Left lobe of liver (tissue), 2 donors: ENCODE results near the gene ZNF273. TPM values are rescaled to one million over a fixed set of nuclear protein-coding genes. Genes with fewer than 3 reads are reported as not detected.

Experiments
- ATAC-seq: fragments of 200-7000 bp; cut with Tn5 transposase; one replicate; pipeline ENCODE4 v1.9.1; 2020; ENCODE audit warnings: mild to moderate bottlenecking, moderate library complexity
- DNase-seq: peaks from one replicate; pipeline ENCODE4 v3.0.0-alpha.2; 2020; ENCODE audit warnings: low spot score
- total RNA-seq: library from RNA; stranded (reverse); gene quantifications from one replicate; pipeline ENCODE4 v1.2.1, GENCODE V29; 2021
- donor health status: DM: no; HTN: no; CAD: no; lungs with moderate emphysema.
- donor health status: DM: no; HTN: yes; CAD: no.

The ZNF273 gene
- total RNA-seq, 1 donor from 2014 or later, result 0.48 TPM

DNA sequence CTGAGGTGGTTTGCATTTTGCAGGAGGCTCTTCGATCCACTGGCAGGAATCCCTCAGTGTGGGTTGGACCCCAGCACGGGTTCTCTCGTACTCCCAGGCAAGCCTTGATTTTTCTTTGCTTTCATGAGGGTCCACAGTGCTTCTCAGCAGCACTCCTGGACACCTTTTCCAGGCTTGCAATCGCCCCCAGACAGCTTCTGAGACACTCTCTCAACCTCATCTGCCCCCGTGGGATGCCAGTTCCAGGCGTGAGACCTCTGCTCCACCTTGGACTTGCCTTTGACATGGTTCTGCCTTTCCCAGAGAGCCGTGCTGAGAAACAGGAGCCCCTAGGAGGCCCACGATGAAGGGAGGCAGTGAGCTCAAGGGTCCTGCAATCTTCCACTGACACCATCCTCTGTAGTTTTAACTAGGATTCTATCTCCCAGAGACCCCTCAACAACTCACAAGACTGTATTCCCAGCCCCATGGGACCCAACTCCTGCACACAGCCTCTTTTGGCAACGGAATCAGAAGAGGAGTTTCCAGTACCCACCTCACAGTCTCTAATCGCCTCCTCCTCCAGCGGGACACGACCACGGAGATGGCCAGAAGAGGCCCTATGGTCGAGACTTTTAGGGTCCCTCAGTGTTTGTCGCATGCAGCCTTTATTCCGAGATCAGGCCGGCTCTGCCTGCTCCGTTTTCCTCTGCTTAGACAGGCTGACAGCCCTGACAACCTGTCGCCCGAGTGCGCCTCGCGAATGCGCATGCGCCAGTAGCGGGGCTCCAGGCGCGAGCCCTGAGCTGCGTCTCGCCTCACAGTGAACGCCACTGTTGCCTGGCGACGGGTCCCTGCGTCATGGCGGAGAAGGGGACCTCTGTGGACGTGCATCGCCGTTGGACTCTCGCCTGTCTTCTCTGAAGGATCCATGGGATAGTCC lies 26.0 kb upstream of the ZNF273 start:
- ATAC-seq (peak; percentile 42), DNase-seq (peak; percentile 45)

DNA sequence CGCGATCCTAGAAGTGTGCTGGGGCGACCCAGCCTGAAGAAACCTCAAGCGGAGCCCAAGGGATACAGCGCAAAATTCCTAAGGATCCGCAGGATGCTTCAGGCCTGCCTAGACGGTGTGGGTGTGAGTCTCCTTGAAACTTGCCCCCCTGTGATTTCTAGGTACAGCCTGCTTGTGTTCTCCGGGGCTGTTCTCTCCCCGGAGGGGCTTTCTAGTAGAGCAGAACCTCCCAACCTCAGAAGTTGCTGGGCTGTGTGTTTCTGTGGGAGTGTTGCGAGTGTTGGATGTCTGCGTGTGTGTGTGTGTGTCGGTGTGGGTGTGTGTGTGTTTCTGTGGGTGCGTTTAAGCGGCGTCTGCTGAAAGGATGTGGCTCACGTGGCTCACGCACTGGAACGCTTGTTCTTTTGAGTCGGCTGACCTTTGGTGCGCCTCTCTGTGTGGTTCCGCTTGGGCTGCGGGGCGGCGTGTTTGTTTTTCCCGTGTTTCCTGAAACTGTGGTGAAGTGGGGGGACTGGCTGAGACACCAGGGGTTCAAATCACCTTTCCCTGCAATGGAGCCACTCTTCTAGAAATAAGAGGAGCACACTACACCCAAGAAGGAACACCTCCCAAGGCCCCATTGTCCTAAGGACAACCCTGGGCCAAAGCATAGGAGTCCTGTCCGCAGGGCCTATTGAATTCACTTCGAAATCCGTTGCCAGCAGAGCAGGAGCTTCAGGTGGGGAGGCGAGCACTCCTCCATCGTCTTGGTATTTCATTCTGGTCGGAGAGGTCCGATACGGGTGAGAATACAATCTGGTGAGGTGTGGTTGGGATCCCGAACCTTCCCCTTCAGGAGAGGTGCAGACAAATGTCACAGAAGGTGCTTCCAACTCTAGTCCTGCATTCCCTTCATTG lies 25.1 kb upstream of the ZNF273 start:
- ATAC-seq (no peak), DNase-seq (no peak)

DNA sequence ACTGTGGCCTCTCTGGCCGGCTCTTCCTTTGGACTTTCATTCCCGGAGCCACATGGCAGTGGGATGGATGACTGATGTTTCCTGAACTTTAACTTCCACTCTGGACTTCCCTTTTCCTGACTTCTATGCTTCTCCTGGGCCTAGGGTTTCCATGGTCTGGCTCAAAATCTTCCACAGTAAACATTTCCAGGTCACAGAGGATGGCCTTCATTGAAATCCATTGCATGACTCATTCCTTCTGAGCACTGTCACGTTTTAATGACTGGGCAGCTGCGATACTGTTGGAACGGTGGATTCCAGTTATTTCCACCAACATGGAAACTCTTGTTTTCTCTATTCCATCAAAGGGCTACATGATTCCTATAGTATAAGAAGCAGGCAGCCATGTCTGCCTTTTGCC lies 24.4 kb upstream of the ZNF273 start:
- DNase-seq (no peak), ATAC-seq (no peak)

DNA sequence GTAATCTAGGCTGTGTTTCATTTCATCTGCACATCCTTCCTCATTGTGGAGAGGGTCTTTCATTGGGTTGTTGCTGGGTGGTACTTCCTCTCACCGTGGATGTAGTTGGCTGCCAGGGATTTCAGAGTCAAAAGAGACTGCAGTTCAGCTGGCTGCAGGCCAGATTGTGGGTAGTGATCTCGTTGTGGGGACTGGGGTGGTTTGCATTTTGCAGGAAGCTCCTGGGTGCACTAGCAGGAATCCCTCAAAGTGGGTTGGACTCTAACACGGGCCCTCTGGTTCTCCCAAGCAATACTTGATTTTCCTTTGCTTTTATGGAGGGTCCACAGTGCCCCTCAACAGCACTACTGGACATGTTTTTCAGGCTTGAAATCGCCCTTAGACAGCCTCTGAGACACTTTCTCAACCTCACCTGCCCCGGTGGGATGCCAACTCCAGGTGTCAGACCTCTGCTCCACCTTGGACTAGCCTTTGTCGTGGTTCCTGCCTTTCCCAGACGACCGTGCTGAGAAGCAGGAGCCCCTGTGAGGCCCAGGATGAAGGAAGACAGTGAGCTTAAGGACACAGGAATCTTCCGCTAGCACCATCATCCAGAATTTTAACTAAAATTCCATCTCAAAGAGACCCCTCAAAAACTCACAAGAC lies 23.9 kb upstream of the ZNF273 start:
- ATAC-seq, result no peak
- peak; percentile 41 for DNase-seq

DNA sequence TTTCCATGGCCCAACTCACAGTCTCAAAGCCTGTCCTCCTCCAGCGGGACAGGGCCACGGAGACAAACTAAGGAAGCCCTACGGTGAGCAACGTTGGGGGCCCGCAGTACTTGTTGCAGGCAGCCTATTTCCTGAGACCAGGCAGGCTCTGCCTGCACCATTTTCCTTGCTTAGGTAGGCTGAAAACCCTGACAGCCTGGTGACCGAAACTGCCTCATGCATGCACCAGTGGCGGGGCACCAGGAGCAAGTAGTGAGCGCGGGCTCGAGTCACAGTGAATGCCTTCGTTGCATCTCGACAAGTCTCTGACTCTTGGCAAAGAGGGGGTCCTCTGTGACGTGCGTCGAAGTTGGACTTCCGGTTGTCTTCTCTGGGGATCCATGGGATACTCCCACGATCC lies 23.3 kb upstream of the ZNF273 start:
- ATAC-seq, result no peak
- peak; percentile 36 for DNase-seq

DNA sequence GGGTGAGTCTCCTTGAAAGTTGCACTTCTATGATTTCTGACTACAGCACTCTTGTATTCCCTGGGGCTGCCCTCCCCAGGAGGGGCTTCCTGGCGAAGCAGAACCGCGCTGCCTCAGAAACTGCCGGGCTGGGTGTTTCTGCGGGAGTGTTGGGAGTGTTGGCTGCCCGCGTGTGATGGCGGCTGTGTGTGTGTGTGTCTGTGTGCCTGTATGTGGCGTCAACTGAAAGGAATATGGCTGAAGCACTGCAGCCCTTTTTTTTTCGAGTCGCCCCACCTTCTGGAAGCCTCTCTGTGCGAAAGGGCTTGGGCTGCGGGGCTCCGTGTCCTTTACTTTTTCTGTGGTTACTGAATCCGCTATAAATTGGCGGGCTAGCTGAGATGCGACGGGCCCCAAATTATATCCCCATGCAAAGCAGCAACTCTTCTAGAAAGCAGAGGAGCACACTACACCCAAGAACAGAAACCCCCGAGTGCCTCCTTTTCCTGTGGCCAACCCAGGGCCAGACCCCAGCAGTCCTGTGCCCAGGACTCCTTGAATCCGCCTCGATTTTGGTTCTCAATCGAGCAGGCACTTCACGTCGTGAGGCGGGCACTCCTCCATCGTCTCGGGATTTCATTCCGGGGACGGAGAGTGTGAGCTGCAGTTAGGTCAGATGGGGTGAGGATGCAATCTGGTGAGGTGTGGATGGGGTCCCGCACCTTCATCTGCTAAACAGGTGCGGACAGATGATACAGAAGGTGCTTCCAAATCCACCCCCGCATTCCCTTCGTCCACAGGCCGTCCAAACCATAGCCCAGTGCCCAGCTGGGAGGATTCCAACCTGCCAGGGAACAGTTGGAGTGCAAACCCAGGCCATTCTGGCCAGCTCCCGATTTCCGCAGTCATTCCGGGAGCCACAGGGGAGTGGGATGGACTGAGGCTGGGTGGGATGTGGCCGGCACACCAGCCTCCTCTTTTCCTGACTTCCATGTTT lies 22.5 kb upstream of the ZNF273 start:
- ATAC-seq (no peak), DNase-seq (peak; percentile 26)

DNA sequence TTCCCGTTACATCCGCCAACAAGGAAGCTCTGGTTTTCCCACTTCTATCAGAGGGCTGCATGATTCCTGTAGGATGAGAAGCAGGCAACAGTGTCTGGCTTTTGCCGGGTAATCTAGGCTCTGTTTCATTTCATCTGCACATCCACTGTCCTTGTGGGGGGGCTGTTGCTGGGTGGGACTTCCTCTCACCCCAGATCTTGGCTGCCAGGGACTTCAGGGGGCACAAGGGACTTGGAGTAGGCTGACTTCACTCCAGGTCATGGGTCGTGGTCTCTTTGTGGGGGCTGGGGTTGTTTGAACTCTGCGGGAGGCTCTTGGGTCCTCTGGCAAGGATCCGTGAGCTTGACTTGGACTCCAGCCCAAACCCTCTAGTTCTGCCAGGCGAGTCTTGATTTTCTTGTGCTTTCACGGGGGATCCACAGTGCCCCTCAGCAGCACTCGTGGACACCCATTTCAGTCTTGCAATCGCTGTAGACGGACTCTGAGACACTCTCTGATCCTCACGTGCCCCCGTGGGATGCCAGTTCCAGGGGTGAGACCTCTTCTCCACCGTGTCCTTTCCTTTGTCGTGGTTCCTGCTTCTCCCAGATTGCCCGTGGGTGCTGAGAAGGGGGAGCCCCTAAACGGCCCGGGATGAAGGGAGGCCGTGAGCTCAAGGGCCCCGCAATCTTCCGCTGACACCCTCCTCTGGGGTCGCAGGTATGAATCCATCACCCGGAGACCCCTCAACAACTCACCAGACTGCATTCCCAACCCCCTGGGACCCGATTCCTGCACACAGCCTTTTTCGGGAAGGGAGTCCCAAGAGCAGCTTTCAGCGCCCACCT lies 21.4 kb upstream of the ZNF273 start:
- no peak for ATAC-seq
- DNase-seq, result peak; percentile 22

DNA sequence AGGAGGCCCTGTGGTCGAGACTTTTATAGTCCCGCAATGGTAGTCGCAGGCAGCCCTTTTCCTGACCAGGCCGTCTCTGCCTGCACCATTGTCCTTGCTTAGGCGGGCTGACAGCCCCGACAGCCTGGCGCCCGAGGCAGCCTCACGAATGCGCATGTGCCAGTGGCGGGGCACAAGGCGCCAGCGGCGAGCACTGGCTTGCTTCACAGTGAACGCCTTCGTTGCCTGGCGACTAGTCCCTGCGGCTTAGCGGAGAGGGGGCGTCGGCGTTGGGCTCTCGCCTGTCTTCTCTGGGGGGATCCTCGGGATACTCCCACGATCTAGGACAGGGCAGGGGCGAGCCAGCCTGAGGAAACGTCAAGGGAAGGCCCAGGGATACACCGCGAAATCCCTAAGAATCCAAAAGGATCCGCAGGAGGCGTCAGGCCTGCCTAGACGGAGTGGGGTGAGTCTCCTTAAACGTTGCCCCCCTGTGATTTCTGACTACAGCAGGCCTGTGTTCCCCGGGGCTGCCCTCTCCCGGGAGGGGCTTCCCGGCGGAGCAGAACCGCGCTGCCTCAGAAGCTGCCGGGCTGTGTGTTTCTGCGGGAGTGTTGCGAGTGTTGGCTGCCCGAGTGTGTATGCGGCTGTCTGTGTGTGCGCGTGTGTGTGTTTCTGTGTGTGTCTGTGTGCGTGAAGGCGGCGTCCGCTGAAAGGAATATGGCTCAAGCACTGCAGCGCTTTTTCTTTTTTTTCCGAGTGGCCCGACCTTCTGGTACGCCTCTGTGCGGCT lies 20.5 kb upstream of the ZNF273 start:
- DNase-seq (no peak), ATAC-seq (peak; percentile 69)

DNA sequence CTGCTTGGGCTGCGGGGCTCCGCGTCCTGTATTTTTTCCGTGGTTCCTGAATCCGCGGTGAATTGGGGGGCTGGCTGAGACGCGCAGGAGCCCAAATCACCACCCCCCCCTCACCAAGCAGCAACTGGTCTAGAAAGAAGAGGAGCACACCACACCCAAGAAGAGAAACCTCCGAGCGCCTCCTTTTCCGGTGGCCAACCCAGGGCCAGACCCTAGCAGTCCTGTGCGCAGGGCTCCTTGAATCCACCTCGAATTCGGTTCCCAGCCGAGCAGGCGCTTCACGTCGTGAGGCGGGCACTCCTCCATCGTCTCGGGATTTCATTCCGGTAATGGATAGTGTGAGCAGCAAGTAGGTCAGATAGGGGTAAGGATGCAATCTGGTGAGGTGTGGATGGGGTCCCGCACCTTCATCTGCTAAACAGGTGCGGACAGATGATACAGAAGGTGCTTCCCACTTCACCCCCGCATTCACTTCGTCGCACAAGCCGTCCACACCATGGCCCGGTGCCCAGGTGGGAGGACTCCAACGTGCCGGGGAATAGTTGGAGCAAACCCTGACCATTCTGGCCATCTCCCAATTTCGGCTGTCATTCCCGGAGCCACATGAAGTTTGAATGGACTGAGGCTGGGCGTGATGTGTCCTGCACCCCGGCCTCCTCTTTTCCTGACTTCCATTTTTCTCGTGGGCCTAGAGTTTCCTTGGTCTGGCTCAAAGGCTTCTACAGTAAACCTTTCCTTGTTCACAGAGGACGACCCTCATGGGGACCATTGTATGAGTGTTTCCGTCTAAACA lies 19.8 kb upstream of the ZNF273 start:
- no peak for ATAC-seq
- DNase-seq, result peak; percentile 38

DNA sequence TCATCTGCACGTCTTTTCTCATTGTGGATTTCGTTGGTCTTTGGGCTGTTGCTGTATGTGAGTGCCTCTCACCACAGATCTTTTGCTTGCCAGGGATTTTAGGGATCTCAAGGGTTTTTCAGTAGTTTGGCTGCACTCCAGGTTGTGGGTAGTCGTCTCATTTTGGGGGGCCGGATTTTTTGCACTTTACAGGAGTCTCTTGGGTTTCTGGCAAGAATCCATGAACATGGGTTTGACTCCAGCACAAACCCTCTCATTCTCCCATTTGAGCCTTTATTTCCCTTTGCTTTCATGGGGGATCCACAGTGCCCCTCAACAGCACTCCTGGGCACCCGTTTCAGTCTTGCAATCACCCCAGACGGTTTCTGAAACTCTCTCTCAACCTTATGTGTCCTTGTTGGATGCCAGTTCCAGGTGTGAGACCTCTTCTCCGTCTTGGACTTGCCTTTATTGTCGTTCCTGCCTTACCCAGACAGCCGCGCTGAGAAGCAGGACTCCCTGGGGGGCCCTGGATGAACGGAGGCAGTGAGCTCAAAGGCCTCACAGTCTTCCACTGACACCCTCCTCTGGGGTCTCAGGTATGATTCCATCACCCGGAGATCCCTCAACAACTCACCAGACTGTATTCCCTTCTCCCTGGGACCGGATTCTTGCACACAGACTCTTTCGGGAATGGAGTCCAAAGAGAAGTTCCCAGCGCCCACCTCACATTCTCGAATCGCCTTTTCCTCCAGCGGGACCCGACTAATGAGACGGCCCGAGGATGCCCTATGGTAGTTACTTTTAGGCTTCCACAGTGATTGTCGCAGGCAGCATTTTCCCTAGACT lies 18.8 kb upstream of the ZNF273 start:
- ATAC-seq (no peak), DNase-seq (peak; percentile 22)

DNA sequence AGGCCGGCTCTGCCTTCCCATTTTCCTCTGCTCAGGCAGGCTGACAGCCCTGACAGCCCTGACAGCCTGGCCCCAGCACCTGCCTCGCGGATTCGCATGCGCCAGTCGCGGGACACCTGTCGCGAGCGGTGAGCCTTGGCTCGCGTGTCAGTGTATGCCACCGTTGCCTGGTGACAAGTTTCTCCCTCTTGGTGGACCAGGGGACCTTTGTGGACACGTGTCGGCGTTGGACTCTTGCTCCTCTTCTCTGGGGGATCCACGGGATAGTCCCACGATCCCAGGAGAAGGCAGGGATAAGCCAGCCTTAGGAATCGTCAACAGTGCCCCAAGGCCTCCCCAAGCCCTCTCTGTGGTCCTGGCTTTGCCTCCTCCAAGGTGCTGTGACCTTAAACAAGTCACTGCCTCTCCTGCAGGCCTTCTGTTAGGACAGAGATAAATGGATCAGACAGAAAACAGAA lies 18.1 kb upstream of the ZNF273 start:
- no peak for ATAC-seq

DNA sequence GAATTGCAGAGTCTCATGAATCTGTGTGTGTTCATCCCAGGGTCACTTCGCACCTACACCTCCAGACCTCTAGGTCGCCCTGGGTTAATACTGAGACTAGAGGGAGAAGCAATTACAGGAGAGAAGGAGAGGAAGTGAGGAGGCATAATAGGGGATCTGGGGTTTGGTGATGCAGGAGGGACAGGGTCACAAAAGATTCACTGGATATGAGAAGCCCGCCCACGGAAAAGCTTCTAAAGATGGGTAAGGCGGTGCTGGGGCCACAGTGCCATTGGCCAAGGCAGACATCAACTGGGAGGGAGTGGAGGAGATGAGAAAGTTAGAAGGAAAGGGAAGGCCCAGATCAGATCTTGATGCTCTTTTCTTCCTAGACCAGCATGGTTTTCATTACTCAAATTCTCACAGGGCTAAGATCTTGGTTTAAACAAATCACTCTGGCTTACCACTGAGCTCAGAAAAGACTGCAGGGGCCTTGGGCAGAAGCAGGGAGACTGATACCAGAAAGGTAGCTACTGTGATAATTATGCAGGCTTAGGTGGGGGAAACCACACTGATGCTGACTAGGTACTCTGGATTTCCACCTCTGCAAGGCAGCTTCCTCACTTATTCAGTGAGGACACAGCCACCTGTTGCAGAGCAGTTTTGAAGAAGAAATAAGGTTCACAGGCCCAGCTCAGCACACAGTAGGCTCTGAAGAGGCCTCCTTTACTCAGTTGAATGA lies 17.4 kb upstream of the ZNF273 start:
- peak; percentile 10 for DNase-seq

More for the DNA sequence above, 18.1 kb upstream of the ZNF273 start:
- DNase-seq, result peak; percentile 31

DNA sequence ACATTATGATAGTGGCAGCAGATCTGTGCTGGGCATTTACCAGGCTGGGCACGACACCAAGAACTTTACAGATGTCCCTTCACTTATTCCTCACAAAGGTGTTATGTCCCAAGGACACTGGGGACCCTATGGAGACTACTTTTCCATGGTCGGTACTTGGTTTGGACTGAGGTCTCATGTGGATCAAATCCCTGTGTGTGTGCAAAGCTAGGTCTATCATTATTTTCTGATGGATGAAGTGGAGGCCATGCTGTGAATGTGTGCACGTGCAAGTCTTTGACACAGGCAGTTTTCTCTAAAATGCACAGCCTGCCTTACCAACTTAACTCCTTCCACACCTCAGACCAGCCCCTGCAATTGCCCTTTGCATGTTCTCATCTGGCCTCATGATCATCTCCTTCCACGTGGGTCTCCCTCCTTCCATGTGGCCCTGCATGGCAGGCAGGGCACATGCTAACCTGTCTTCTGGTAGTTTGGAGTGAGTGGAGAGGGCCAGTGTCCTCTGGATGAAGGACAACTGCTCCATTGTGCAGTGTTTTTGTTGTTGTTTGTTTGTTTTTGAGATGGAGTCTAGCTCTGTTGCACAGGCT lies 16.0 kb upstream of the ZNF273 start:
- DNase-seq (peak; percentile 6), ATAC-seq (no peak)

More for the DNA sequence above, 17.4 kb upstream of the ZNF273 start:
- no peak for ATAC-seq

DNA sequence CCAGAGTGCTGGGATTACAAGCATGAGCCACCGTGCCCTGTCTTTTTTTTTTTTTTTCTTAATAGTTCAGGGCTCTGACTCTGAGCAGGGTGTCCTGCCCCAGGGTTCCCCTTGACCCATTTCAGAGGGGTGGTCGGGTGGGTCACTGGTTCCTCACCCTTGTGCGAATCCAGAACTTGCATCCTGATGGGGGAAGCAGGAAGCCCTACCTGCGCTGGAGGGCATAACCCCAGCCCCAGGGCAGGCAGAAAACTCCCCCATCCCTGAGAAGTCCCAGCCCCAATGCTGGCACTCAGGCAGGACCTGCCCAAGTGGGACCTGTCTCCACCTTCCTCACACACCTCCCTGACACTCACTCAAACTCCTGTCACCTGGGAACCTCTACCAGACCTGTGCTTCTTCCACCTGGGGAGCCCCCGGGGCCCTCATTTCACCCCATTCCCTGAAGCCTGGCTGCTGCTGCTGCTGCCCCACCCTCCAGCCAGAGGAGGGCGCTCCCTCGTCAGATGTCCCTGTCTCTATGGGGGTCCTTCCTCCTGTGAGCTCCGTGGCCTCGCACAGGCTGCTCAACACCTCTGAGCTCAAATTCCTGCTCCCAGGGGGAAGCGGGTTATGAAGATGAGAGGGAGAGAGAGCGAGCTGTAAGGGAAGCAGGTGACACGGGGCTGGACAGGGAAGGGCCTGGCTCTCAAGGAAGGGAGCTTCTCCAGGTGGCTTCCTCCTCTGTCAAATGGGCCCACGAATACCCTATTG lies 15.1 kb upstream of the ZNF273 start:
- DNase-seq, result peak; percentile 42
- ATAC-seq, result peak; percentile 25

DNA sequence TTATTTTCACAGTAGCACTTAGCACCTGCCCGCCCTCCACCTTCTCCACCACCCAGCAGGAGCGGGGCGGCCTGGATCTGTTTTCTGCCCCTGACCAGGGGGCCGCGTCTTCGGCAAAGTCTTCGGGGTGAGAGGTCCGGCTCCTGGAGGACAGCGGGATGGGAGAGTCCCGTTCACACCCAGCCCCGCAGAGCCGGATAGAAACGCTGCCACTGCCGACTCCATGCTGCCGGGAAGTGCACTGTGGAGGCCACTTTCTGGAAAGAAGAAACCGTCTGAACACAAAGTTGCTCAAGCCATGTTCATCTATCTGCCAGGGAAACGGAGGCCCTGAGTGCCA lies 14.5 kb upstream of the ZNF273 start:
- DNase-seq (peak; percentile 39), ATAC-seq (peak; percentile 60)
